Stomach smooth muscle (tissue), 2 donors: ENCODE measurements around the gene FAM78B.

Experiments
- H3K27ac ChIP-seq: one replicate; pipeline ENCODE4 v1.7.0; 2013; ENCODE audit warnings: mild to moderate bottlenecking, low read length, inconsistent platforms
- H3K27me3 ChIP-seq, 2 donors: one replicate each; pipeline ENCODE4 v1.7.0; 2013; ENCODE audit warnings: low read length in 2 of 2; ENCODE audit not compliant: insufficient read depth in 2 of 2, control insufficient read depth in 1 of 2
- H3K36me3 ChIP-seq, 2 donors: one replicate each; pipeline ENCODE4 v1.7.0; 2013; ENCODE audit warnings: low read length in 2 of 2; ENCODE audit not compliant: control insufficient read depth in 2 of 2, insufficient read depth in 2 of 2
- H3K4me1 ChIP-seq: one replicate; pipeline ENCODE4 v1.7.0; 2013; ENCODE audit warnings: low read length; ENCODE audit not compliant: control insufficient read depth, insufficient read depth
- H3K4me3 ChIP-seq, 2 donors: one replicate each; pipeline ENCODE4 v1.7.0; 2013; ENCODE audit warnings: low read length in 2 of 2
- H3K9ac ChIP-seq, 2 donors: one replicate each; pipeline ENCODE4 v1.7.0; 2013; ENCODE audit warnings: low read length in 2 of 2, mild to moderate bottlenecking in 1 of 2
- H3K9me3 ChIP-seq, 2 donors: one replicate each; pipeline ENCODE4 v1.7.0; 2013; ENCODE audit warnings: low read length in 2 of 2; ENCODE audit not compliant: control insufficient read depth in 2 of 2
- donor health status: healthy.
- donor health status: Pancreatic carcinoma.

The FAM78B gene

DNA sequence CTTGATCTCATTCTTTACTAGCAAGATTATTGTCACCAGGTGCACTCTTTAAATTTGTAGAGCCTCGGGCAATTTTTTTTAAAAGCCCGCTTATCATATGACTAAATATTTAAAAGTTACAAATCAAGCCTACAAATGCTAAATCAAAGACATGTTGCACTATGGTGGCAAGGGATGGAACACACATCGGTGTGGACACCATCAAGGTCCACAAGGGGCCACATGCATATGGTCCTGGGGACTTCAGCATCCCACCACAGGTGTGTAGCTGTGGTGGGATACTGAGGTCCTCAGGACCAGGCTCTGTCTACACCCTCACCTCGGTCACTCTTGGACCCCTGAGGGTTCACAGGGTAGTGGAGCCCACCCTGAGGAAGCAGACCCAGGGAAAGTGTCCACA lies 45.8 kb downstream of the FAM78B start:
- Histone ChIP-seq H3K4me1 (no peaks in the 10 kb centered on the region), H3K9ac (no peak overlapping the region), H3K27ac (no peak overlapping the region), H3K9me3 (no peaks in the 10 kb centered on the region), H3K4me3 (no peak overlapping the region), H3K27me3 (no peaks in the 10 kb centered on the region), H3K36me3 (no peaks in the 10 kb centered on the region)

DNA sequence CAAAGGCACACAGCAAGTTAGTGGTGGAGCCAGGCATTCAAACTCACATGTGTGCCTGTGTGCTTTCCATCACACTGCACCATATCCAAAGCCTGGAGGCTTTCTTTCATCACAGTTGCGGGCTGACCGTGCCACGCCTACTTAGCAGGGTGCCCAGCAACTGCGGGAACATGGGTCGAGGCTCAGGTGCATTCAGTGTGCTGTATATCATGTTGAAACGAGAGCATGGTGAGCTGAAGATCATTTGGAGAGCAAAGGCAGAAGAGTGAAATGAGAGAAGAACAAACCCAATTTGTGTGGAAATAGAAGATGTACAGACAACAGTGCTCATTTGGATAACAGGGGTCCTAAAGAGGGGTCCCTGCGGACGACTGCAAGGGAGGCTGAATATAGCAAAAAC lies 46.5 kb downstream of the FAM78B start:
- no peaks in the 10 kb centered on the region for H3K4me1 ChIP-seq
- H3K9me3 ChIP-seq: no peaks in the 10 kb centered on the region

DNA sequence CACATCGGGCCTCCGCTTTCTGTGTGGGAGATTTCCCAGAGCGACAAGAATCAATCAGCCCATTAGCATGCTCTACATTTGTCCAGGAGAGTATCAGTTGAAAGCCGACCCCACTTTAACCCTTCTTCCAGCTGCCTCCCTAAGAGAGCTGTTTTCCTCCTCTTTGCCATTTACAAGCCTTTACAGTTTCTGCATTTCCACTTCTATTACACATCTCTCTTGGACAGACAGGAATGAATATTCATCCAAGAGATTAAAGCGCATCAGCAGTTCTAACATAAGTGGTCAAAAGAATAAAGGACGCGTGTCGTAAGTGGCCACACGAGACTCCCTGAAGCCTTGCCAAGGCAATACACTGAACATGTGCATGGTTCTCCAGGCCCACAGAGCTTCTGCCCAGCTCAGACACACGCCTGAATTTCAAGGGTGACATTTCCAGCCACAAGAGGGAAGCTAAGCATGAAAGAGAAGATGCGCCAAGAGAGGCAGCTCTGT lies 47.3 kb downstream of the FAM78B start:
- H3K9me3 ChIP-seq: no peaks in the 10 kb centered on the region
- no peak overlapping the region for H3K4me3 ChIP-seq
- no peaks in the 10 kb centered on the region for H3K4me1 ChIP-seq
- peaks cover 0 to 2% of the 10 kb centered on the region in 2 donors for H3K36me3 ChIP-seq
- no peak overlapping the region for H3K27ac ChIP-seq
- no peak overlapping the region for H3K9ac ChIP-seq
- H3K27me3 ChIP-seq: no peaks in the 10 kb centered on the region

More for the DNA sequence above, 46.5 kb downstream of the FAM78B start:
- no peak overlapping the region for H3K9ac ChIP-seq
- no peak overlapping the region for H3K27ac ChIP-seq
- H3K27me3 ChIP-seq: no peaks in the 10 kb centered on the region
- H3K36me3 ChIP-seq: no peaks in the 10 kb centered on the region
- no peak overlapping the region for H3K4me3 ChIP-seq

GRCh38 chr1:166117776-166118175 lies 49.0 kb downstream of the FAM78B start:
- no peak overlapping the region for H3K9ac ChIP-seq
- no peaks in the 10 kb centered on the region for H3K27me3 ChIP-seq
- no peak overlapping the region for H3K4me3 ChIP-seq
- H3K27ac ChIP-seq: no peak overlapping the region
- H3K4me1 ChIP-seq: no peaks in the 10 kb centered on the region
- H3K36me3 ChIP-seq: peaks cover 0 to 2% of the 10 kb centered on the region in 2 donors
- no peaks in the 10 kb centered on the region for H3K9me3 ChIP-seq

GRCh38 chr1:166116026-166116425 lies 50.8 kb downstream of the FAM78B start:
- Histone ChIP-seq H3K9me3 (no peaks in the 10 kb centered on the region), H3K4me3 (no peak overlapping the region), H3K27me3 (no peaks in the 10 kb centered on the region), H3K4me1 (no peaks in the 10 kb centered on the region), H3K27ac (no peak overlapping the region), H3K36me3 (peaks cover 0 to 2% of the 10 kb centered on the region in 2 donors), H3K9ac (no peak overlapping the region)

DNA sequence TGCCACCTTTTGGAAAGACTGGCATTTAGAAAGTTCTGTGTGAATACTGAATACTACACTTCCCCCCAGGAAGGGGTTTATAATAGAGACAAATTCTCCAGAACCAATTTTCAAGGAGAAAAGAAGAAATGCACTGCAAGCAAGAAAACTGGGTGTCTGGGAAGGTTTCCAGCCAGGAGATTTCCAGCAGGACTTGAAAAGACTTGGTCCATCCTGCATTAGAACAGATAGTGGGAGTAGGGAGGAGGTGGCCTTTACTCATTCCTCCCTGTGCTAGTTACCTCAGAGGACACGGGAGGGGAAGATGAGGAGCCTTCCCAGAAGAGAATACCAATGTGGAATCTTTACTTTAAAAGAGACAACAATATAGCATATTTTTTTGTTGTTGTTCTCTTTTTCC lies 52.4 kb downstream of the FAM78B start:
- Histone ChIP-seq H3K4me3 (no peak overlapping the region), H3K36me3 (peaks cover 0 to 2% of the 10 kb centered on the region in 2 donors), H3K27ac (no peak overlapping the region), H3K9me3 (no peaks in the 10 kb centered on the region), H3K4me1 (no peaks in the 10 kb centered on the region), H3K27me3 (no peaks in the 10 kb centered on the region), H3K9ac (no peak overlapping the region)

DNA sequence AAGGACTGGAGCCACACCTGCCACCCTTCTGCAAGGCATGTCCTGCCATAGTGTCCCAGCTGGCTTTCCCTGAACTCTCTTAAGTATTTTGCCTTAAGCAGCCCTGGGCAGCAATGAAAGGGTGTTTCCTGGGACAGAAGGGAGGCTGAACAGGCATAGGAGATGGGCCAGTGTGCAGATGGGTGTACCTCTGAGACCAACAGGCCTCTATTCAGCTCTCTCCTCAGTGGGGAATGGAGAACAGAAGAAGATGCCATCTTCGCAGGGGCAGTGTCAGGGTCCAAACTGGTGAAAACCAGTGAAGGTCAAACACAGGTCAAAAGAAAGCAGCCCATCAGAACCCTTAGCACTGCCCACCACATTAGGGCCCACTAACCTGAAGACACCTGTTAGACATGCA lies 53.2 kb downstream of the FAM78B start:
- no peaks in the 10 kb centered on the region for H3K9me3 ChIP-seq
- no peak overlapping the region for H3K9ac ChIP-seq
- H3K27me3 ChIP-seq: no peaks in the 10 kb centered on the region
- H3K4me1 ChIP-seq: no peaks in the 10 kb centered on the region
- no peak overlapping the region for H3K4me3 ChIP-seq
- H3K36me3 ChIP-seq: peaks cover 0 to 2% of the 10 kb centered on the region in 2 donors
- no peak overlapping the region for H3K27ac ChIP-seq

- H3K36me3 ChIP-seq: peaks cover 0 to 2% of the 10 kb centered on the region in 2 donors
- no peaks in the 10 kb centered on the region for H3K27me3 ChIP-seq
- no peak overlapping the region for H3K9ac ChIP-seq
- H3K27ac ChIP-seq: no peak overlapping the region
- H3K4me3 ChIP-seq: no peak overlapping the region
- H3K9me3 ChIP-seq: no peaks in the 10 kb centered on the region
- H3K4me1 ChIP-seq: no peaks in the 10 kb centered on the region
Observed at GRCh38 chr1:166113031-166113430, 53.8 kb downstream of the FAM78B start.

GRCh38 chr1:166112425-166112824 lies 54.4 kb downstream of the FAM78B start:
- H3K9me3 ChIP-seq: no peaks in the 10 kb centered on the region
- H3K27me3 ChIP-seq: no peaks in the 10 kb centered on the region
- no peak overlapping the region for H3K9ac ChIP-seq
- H3K36me3 ChIP-seq: peaks cover 0 to 2% of the 10 kb centered on the region in 2 donors
- H3K27ac ChIP-seq: no peak overlapping the region
- H3K4me3 ChIP-seq: no peak overlapping the region
- H3K4me1 ChIP-seq: no peaks in the 10 kb centered on the region

DNA sequence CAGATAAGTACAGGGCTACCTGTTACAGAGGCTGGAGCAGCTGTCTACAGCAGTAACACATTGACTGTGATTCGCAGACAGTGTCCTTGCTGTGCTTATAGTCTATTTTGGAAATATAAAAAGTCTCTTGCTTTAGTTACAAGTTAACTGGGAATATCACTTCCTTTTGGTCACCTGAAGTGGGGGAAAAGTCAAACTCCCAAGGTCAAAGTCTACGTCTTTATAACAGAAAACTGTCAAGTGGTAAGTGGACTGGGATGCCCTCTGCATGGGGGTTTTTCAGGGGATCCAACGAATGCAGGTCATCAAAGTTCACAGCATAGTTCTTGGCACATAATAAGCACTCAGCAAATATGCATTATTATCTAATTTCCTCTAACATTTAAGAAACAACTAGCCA lies 55.4 kb downstream of the FAM78B start:
- Histone ChIP-seq H3K4me1 (no peaks in the 10 kb centered on the region), H3K9ac (no peak overlapping the region), H3K27me3 (no peaks in the 10 kb centered on the region), H3K4me3 (no peak overlapping the region), H3K27ac (no peak overlapping the region), H3K36me3 (peaks cover 0 to 2% of the 10 kb centered on the region in 2 donors), H3K9me3 (no peaks in the 10 kb centered on the region)

GRCh38 chr1:166090244-166090643 lies 76.6 kb downstream of the FAM78B start:
- H3K9ac ChIP-seq: no peak overlapping the region
- H3K4me3 ChIP-seq: no peak overlapping the region
- H3K9me3 ChIP-seq: no peaks in the 10 kb centered on the region
- no peaks in the 10 kb centered on the region for H3K27me3 ChIP-seq
- H3K36me3 ChIP-seq: no peaks in the 10 kb centered on the region
- H3K27ac ChIP-seq: no peak overlapping the region
- H3K4me1 ChIP-seq: no peaks in the 10 kb centered on the region
